ENCODE measurements around the gene CRACR2B.

- TF ChIP-seq CTCF (IDR thresholded peaks at IDR 0.05; ENCODE audit: insufficient read depth, low read length) (no peak), POLR2AphosphoS5 (IDR thresholded peaks at IDR 0.05; ENCODE audit: low read depth) (no peak), GABPA (IDR thresholded peaks at IDR 0.05; ENCODE audit: low read depth) (no peak), REST (IDR thresholded peaks at IDR 0.05; ENCODE audit: insufficient replicate concordance, low read depth) (no peak), SPI1 (IDR thresholded peaks at IDR 0.05; ENCODE audit: borderline replicate concordance, low read depth) (no peak)
These were observed 20.2 kb downstream of the CRACR2B start for GRCh38 chr11:847876-848275.
